ENCODE results near the gene EEF1AKMT1.
"Not testable (repeated sequence)": the region's sequence is repeated elsewhere in the genome, so short reads cannot be mapped to it uniquely, and the experiment has no call there.

Gene EEF1AKMT1

DNA sequence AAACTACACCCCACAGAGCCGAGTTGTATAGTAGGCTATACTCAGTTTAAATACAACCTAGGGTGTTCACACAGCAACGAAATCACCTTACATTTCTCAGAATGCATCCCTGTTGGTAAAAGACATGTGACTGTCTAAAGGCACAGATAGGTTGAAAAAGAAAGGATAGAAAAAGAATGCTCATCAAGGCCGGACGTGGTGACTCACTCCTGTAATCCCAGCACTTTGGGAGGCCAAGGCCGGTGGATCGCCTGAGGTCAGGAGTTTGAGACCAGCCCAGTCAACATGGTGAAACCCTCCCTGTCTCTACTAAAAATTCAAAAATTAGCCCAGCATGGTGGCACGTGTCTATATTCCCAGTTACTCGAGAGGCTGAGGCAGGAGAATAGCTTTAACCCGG is 74.0 kb downstream of the EEF1AKMT1 start:
- DNase-seq (ENCODE audit: low read depth in 2 of 2): no peak

DNA sequence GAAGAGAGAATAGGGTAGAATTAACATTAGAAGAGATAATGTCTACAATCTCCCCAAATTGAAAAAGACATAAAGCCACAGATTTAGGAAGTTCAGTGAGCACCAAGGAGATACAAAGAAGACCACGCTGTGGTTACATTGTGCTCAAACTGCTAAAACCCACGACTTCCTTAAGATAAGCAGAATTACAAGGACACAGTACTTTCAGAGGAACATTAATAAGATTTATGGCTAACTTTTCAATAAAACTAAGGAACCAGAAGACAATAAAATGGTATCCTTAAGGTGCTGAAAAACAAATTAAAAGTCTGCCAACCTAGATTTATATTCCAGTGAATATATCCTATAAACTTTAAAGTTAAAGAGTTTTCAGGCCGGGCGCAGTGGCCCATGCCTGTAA is 77.7 kb downstream of the EEF1AKMT1 start:
- no peak for DNase-seq (ENCODE audit: low read depth in 2 of 2)

DNA sequence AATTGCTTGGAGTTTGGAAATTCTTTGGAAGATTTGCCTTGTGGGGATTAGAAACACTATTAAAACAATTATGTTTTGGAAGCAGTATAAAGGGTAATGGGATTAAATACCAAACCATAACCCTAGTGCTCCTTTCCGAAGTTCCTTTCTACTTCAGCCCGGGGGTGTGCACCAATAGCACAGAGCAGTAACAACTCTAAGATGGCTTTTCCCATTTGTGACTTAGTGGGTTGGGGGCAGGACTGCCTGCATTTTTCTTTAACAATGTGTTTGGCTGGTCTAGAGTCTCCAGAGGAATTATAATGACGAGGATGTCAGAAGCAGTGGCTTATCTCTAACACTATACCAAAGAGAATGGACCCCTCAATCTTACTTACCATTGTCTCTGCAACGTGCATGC is 82.1 kb downstream of the EEF1AKMT1 start:
- no peak for DNase-seq (ENCODE audit: low read depth in 2 of 2)

DNA sequence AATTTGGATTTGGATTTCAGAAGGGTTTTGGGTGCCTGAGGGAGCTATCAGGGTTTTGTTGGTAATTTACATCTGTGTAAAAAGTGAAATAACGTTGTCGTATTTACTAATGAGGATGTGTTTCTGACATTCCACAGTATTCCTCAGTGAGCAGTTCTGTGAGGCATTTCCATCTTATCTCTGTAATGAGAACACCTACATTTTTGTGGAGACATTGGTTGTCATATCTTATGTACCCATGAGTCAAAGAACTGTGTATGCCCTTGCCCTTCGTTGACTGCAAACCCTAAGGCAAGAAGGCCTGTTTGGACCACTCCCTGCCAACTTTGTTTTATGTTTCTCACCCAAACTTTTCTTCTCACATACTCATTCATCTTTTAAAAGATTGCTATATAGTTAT is 84.5 kb downstream of the EEF1AKMT1 start:
- DNase-seq (ENCODE audit: low read depth in 2 of 2): no peak

DNA sequence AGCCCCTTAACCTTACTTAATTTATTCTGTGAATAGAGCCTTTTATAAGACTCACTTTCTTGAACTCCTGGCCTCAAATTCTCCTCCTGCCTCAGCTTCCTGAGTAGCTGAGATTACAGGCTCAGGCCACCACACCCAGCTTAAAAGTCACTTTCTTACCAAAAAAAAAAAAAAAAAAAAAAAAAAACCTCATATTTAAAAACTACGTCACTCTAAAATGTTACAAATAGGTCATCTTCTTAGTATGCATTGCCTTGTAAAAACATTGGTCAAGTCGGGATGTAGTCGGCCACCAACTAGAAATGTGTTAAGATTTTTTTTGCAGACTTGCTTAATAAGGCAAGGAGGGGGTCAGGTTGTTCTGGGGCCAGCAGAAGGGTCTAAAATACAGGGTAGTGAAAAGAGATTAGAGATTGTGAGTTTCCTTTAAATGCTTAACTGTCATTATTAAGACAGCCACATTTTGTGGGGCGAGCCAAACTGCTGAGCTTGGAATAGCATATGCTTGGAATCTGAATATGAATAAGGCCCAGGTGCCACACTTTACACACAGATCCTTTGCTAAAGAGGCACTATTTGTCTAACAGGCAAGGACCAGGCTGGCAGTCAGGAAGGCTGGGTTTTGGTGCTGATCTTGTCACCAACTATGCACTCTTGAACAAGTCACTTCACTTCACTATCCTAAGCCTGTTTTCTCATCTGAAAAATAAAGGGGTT is 86.7 kb downstream of the EEF1AKMT1 start:
- no peak for DNase-seq (ENCODE audit: low read depth in 2 of 2)

DNA sequence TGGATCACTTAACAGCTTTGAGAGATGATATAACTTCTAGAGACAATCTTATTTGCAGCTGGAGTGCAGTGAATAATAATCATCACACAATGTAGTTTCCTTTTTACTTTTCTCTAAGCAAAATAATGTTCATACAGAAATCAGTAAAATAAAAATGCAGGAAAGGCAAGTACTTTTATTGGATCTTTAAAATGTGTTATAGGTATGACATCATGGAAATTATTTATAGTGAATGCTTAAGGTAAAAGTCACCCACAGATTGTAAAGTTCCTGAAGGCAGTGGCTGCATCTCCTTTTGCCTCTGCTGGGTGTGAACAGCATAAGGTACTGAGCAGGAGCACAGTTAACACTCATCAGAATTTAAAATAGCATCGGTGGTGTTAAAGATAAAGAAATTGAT is 87.6 kb downstream of the EEF1AKMT1 start:
- DNase-seq (ENCODE audit: low read depth in 2 of 2): no peak

DNA sequence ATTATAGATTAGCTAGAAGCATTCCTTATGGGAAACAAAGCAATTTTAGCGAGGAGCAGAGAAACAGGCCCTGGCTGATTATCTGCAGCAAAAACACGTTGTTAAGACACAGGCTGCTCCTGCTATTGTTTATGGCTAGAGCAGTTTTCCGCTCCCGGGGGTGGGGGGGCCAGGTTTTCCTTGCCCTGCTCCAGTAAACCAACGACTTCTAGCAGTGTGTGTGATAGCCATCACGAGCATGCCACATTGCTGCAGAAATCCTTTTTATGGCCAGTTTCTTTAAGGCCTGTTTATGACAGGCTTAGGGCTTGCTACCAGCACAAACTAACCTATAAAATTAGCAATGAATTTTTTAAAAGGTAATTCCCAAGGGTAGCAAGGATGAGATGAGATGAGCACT is 88.7 kb downstream of the EEF1AKMT1 start:
- DNase-seq (ENCODE audit: low read depth in 2 of 2): no peak

DNA sequence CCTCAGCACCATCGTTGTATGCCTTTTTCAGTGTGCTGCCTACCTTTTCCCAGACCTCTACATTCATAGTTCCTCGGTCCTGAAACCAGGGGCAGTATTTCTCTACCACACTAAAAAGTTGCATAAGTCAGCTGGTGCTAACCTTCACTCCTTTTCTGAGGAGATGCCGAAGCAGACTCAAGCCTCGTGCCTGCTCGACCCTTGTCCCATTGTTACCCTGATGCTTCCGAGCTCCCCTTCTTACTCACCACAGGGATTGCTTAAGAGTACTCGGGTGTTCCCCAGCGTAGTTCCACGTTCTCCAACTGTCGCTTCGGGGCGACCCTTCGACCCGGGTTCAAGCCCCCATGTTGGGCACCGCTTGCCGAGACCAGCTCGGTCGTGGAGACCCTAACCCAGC is 89.2 kb downstream of the EEF1AKMT1 start:
- DNase-seq (ENCODE audit: low read depth in 2 of 2): no peak

DNA sequence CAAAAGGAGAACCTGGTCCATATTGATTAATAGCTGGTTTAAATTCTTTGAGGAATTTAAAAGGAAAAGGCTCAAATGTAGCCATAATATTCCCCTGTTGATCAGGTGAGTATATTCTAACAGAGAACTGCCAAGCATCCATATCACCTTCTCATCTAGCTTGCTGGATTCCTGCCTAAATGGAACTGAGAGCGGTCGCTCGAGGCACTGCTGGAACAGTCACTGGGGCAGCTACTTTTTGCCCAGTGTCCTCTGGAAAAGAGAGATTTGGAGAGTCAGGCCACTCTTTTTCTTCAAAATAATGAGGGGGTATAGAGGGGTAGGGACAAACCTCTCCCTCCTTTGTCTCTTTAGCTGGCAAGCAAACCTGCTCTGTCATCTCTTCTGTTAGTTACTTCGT is 89.7 kb downstream of the EEF1AKMT1 start:
- DNase-seq (ENCODE audit: low read depth in 2 of 2): no peak

DNA sequence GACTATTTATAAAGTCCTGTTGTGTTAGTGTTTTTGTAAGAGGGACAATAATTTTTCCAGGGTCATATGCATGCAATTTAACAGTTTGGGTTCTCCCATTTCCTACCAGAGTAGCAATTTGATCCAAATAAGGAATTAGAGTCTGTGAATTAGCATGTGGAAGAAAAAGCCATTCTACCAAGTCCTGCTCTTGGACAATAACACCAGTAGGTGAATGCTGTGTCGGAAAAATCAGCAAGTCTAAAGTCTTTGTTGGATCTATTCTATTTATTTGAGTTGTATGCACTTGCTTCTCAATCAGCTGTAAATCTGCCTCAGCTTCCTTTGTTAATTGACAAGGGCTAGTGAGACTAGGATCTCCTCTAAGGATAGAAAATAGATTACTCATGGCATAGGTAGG is 91.7 kb downstream of the EEF1AKMT1 start:
- no peak for DNase-seq (ENCODE audit: low read depth in 2 of 2)

DNA sequence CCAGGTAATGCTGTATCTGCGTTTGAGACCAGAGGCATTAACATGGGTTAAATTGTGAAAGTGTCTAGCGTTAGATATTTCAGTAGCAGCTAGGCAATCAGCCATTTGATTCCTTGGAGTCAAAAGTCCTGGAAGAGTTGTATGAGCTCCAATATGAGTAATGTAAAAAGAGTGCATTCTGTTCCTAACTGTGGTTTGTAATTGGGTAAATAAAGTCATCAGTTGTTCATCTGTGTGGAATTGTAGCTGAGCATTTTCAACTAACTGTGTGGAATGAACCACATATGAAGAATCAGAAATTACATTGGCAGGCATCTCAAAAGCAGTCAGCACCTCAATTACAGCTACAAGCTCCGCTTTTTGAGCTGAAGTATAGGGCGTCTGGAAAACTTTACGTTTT is 92.3 kb downstream of the EEF1AKMT1 start:
- not testable (repeated sequence) for DNase-seq (ENCODE audit: low read depth in 2 of 2)

DNA sequence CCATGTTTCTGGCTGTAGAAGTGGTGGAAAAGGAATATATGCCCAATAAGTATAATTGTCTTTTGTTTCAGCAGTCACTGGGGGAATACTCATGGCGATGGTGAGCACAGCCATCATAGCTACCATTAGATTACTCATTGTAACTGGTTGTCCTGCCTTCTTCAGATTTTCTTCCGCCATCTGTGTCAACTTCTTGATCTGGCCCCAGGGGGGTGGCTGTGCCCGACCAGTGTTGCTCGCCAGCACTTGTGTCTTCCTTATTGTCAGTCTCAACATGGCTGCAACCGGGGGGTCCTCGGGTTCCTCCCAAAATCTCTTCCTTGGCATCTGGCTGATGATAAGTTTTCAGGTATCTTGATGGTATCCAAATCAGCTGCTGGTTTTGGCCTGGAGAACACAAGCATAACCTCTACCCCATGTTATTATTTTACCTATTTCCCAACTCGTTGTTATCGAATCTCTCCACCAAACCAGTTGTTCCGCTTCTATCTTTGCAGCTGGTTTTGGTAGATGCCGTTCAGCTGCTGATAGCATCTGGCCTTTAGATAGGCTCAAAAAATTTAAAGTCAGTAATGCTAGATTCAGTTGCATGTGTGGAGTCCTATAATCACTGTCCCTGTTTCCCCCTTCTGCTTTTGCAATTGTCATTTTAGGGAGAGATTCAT is 93.2 kb downstream of the EEF1AKMT1 start:
- DNase-seq (ENCODE audit: low read depth in 2 of 2): no peak

DNA sequence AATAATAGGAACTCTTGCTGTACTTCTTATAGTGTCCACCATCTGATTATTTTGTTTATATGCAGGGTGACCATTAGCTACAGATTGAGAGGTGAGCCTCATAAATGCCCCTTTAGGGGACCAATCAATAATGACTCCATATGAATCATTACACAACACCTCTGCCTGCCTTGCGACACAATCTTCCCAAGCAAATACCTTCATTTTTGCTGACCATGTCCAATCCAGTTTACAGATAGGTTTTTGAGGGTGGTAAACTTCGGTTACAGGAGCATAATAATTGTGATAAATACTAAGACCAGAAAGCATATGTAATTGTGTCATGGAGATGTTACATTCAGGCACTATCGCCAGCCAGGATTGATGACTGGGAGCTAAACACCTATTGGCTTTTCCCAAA is 93.9 kb downstream of the EEF1AKMT1 start:
- DNase-seq (ENCODE audit: low read depth in 2 of 2): no peak

All from stimulated activated CD4-positive, alpha-beta T cell treated with anti-CD3 and anti-CD28 coated beads, Interleukin-4, amount 100 ng/mL, for 48 hours (primary cell).